GM12865 (cell line): Measurements from ENCODE around the gene SACM1L.
"Not testable (repeated sequence)": the region's sequence is repeated elsewhere in the genome, so short reads cannot be mapped to it uniquely, and the experiment has no call there.

Source experiments
- DNase-seq: peaks from one replicate; pipeline ENCODE4 v3.0.0; 2010; ENCODE audit warnings: low read depth
- H3K4me3 ChIP-seq: 2 replicates; pipeline ENCODE4 v1.5.1; 2011; ENCODE audit warnings: mild to moderate bottlenecking, low read depth, low read length, control low read depth
- CTCF ChIP-seq: IDR thresholded peaks from 2 replicates; pipeline ENCODE4 v1.5.1; 2011; ENCODE audit warnings: low read length, control low read depth, low read depth, inconsistent platforms; ENCODE audit not compliant: insufficient read depth; ENCODE audit errors: missing control alignments

SACM1L gene

GRCh38 chr3:45749880-45750279, 60.7 kb downstream of the SACM1L start:
- no peak for TF ChIP-seq CTCF
- DNase-seq: no peak
- no peak overlapping the region for H3K4me3 ChIP-seq

GRCh38 chr3:45751537-45752242, 62.5 kb downstream of the SACM1L start:
- no peak for TF ChIP-seq CTCF
- DNase-seq: no peak
- no peak overlapping the region for H3K4me3 ChIP-seq

GRCh38 chr3:45753095-45753494, 63.9 kb downstream of the SACM1L start:
- DNase-seq: no peak
- H3K4me3 ChIP-seq: no peak overlapping the region
- no peak for TF ChIP-seq CTCF

- H3K4me3 ChIP-seq: no peak overlapping the region
- TF ChIP-seq CTCF: no peak
These were observed 65.3 kb downstream of the SACM1L start for GRCh38 chr3:45754461-45754860.

GRCh38 chr3:45756055-45756454, 66.9 kb downstream of the SACM1L start:
- no peak for TF ChIP-seq CTCF
- no peak for DNase-seq
- no peak overlapping the region for H3K4me3 ChIP-seq

More at GRCh38 chr3:45754461-45754860, 65.3 kb downstream of the SACM1L start:
- DNase-seq: no peak

GRCh38 chr3:45757141-45757540, 67.9 kb downstream of the SACM1L start:
- DNase-seq, H3K4me3 ChIP-seq: not testable (repeated sequence)

- no peak overlapping the region for H3K4me3 ChIP-seq
- TF ChIP-seq CTCF: no peak
- DNase-seq: no peak
These were observed 69.7 kb downstream of the SACM1L start for GRCh38 chr3:45758871-45759270.
